AG09309 (cell line): Measurements from ENCODE around the gene IRF2BPL.

Source experiments
- DNase-seq: peaks from one replicate; pipeline ENCODE4 v3.0.0-alpha.2; 2010; ENCODE audit warnings: low read depth
- H3K4me3 ChIP-seq: 2 replicates; pipeline ENCODE4 v1.5.1; 2011; ENCODE audit warnings: mild to moderate bottlenecking, low read depth, low read length, moderate library complexity; ENCODE audit not compliant: control insufficient read depth
- CTCF ChIP-seq: IDR thresholded peaks from 2 replicates; pipeline ENCODE4 v1.5.1; 2011; ENCODE audit warnings: mild to moderate bottlenecking, low read depth, low read length, inconsistent platforms; ENCODE audit not compliant: insufficient read depth, control insufficient read depth; ENCODE audit errors: missing control alignments

The IRF2BPL gene

GRCh38 chr14:77014004-77014604 is 14.4 kb downstream of the IRF2BPL start:
- no peak overlapping the region for H3K4me3 ChIP-seq
- DNase-seq: no peak
- no peak for TF ChIP-seq CTCF

GRCh38 chr14:77012193-77012765 is 16.2 kb downstream of the IRF2BPL start:
- TF ChIP-seq CTCF: no peak
- no peak for DNase-seq
- H3K4me3 ChIP-seq: no peak overlapping the region

GRCh38 chr14:77011245-77011644 is 17.3 kb downstream of the IRF2BPL start:
- TF ChIP-seq CTCF: no peak
- no peak for DNase-seq
- H3K4me3 ChIP-seq: no peak overlapping the region

DNA sequence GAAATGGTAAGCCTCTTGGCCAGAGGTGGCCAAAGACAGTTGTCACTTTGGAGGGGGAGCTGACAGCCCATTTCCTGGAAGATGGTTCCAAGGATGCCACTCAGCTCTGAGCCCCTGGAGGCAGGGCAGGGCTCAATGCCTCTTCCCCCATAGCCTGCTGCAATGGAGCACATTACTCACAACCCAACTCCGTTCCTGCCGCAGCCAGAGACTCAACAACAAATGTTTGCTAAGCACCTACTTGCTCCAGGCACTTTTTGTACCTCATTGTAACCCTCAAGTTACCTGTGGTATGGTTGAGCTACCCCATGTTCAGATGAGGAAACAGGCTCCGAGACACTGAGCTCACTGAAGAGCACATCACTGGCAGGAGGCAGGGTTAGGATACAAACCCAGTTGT is 19.5 kb downstream of the IRF2BPL start:
- no peak for TF ChIP-seq CTCF
- no peak for DNase-seq
- H3K4me3 ChIP-seq: no peak overlapping the region

GRCh38 chr14:77008541-77008940 is 20.0 kb downstream of the IRF2BPL start:
- TF ChIP-seq CTCF: no peak
- H3K4me3 ChIP-seq: no peak overlapping the region
- DNase-seq: no peak

GRCh38 chr14:77007975-77008421 is 20.5 kb downstream of the IRF2BPL start:
- no peak for TF ChIP-seq CTCF
- no peak for DNase-seq
- H3K4me3 ChIP-seq: no peak overlapping the region
